SK-N-SH treated with all-trans-retinoic acid at 6 μM for 48 hours (cell line): ENCODE data around the gene CYP2S1.

Experiments
- ATAC-seq: fragments of 200-7000 bp; cut with Tn5 transposase; 3 replicates; pipeline ENCODE4 v1.9.1; 2020; ENCODE audit warnings: mild to moderate bottlenecking, moderate library complexity
- CSDC2 ChIP-seq: fragments of 250-450 bp; sonication (Bioruptor Pico); IDR thresholded peaks from 2 replicates; pipeline ENCODE4 v1.5.0; 2020; ENCODE audit warnings: mild to moderate bottlenecking, moderate library complexity
- ESRRG ChIP-seq: fragments of 250-450 bp; sonication (Bioruptor Pico); IDR thresholded peaks from 2 replicates; pipeline ENCODE4 v1.6.1; 2021; ENCODE audit warnings: mild to moderate bottlenecking
- GLIS3 ChIP-seq: fragments of 250-450 bp; sonication (Bioruptor Pico); IDR thresholded peaks from 2 replicates; pipeline ENCODE4 v1.5.0; 2020; ENCODE audit warnings: mild to moderate bottlenecking, moderate library complexity
- ISL1 ChIP-seq: fragments of 250-450 bp; sonication (Bioruptor Pico); IDR thresholded peaks from 2 replicates; pipeline ENCODE4 v2.1.2; 2022; ENCODE audit warnings: mild to moderate bottlenecking, moderate library complexity
- OSR1 ChIP-seq: fragments of 250-450 bp; sonication (Bioruptor Pico); IDR thresholded peaks from 2 replicates; pipeline ENCODE4 v1.8.0; 2022; ENCODE audit warnings: moderate library complexity, mild to moderate bottlenecking, inconsistent platforms
- POU6F1 ChIP-seq: fragments of 250-450 bp; sonication (Bioruptor Pico); IDR thresholded peaks from 2 replicates; pipeline ENCODE4 v1.8.0; 2021; ENCODE audit warnings: low read depth, mild to moderate bottlenecking, moderate library complexity, borderline replicate concordance
- PPARA ChIP-seq: fragments of 250-450 bp; sonication (Bioruptor Pico); IDR thresholded peaks from 2 replicates; pipeline ENCODE4 v1.5.0; 2020; ENCODE audit warnings: mild to moderate bottlenecking, borderline replicate concordance
- RARB ChIP-seq: fragments of 250-450 bp; sonication (Bioruptor Pico); IDR thresholded peaks from 2 replicates; pipeline ENCODE4 v1.8.0; 2021; ENCODE audit warnings: mild to moderate bottlenecking, moderate library complexity
- SNAI2 ChIP-seq: fragments of 250-450 bp; sonication (Bioruptor Pico); IDR thresholded peaks from 2 replicates; pipeline ENCODE4 v1.5.0; 2020; ENCODE audit warnings: mild to moderate bottlenecking, moderate library complexity
- TCF4 ChIP-seq: fragments of 250-450 bp; sonication (Bioruptor Pico); IDR thresholded peaks from 2 replicates; pipeline ENCODE4 v1.8.0; 2021; ENCODE audit warnings: mild to moderate bottlenecking, moderate library complexity, borderline replicate concordance
- TOX ChIP-seq: fragments of 250-450 bp; sonication (Bioruptor Pico); IDR thresholded peaks from 2 replicates; pipeline ENCODE4 v1.8.0; 2021; ENCODE audit warnings: mild to moderate bottlenecking, moderate library complexity, borderline replicate concordance
- ZFP3 ChIP-seq: fragments of 250-450 bp; sonication (Bioruptor Pico); IDR thresholded peaks from 2 replicates; pipeline ENCODE4 v1.5.0; 2020; ENCODE audit warnings: mild to moderate bottlenecking, moderate library complexity
- ZFP30 ChIP-seq: fragments of 450-650 bp; formaldehyde crosslinking; IDR thresholded peaks from 2 replicates; pipeline ENCODE4 v1.5.0; 2022; ENCODE audit warnings: mild to moderate bottlenecking, moderate library complexity
- ZNF565 ChIP-seq: fragments of 450-650 bp; formaldehyde crosslinking; conservative IDR thresholded peaks from 2 replicates; pipeline ENCODE4 v1.5.0; 2020; ENCODE audit warnings: low read depth, mild to moderate bottlenecking, moderate library complexity
- ZNF70 ChIP-seq: fragments of 450-650 bp; formaldehyde crosslinking; IDR thresholded peaks from 2 replicates; pipeline ENCODE4 v1.5.0; 2020; ENCODE audit warnings: mild to moderate bottlenecking, moderate library complexity
- ZNF8 ChIP-seq: fragments of 450-650 bp; formaldehyde crosslinking; IDR thresholded peaks from 2 replicates; pipeline ENCODE4 v1.5.0; 2020; ENCODE audit warnings: mild to moderate bottlenecking, moderate library complexity
- TF ChIP-seq, protein P1 (sequence below): fragments of 250-450 bp; sonication (Bioruptor Pico); IDR thresholded peaks from 2 replicates; pipeline ENCODE4 v1.5.1; 2021; ENCODE audit warnings: mild to moderate bottlenecking, moderate library complexity
- TF ChIP-seq, protein P2 (sequence below): fragments of 250-450 bp; sonication (Bioruptor Pico); IDR thresholded peaks from 2 replicates; pipeline ENCODE4 v1.5.1; 2020; ENCODE audit warnings: low read depth, mild to moderate bottlenecking, moderate library complexity
- TF ChIP-seq, protein P3 (sequence below): fragments of 250-450 bp; sonication (Bioruptor Pico); IDR thresholded peaks from 2 replicates; pipeline ENCODE4 v1.5.0; 2020; ENCODE audit warnings: mild to moderate bottlenecking, moderate library complexity
- TF ChIP-seq, protein P4 (sequence below): fragments of 250-450 bp; sonication (Bioruptor Pico); IDR thresholded peaks from 2 replicates; pipeline ENCODE4 v1.8.0; 2020; ENCODE audit warnings: mild to moderate bottlenecking, moderate library complexity, borderline replicate concordance

The CYP2S1 gene

GRCh38 chr19:41172297-41173164 lies 20.5 kb upstream of the CYP2S1 start:
- no peak for ATAC-seq
- TF ChIP-seq, protein P1, sequence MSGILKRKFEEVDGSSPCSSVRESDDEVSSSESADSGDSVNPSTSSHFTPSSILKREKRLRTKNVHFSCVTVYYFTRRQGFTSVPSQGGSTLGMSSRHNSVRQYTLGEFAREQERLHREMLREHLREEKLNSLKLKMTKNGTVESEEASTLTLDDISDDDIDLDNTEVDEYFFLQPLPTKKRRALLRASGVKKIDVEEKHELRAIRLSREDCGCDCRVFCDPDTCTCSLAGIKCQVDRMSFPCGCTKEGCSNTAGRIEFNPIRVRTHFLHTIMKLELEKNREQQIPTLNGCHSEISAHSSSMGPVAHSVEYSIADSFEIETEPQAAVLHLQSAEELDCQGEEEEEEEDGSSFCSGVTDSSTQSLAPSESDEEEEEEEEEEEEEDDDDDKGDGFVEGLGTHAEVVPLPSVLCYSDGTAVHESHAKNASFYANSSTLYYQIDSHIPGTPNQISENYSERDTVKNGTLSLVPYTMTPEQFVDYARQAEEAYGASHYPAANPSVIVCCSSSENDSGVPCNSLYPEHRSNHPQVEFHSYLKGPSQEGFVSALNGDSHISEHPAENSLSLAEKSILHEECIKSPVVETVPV, result no peak
- TF ChIP-seq PPARA, result no peak
- TF ChIP-seq ZFP3 (CRISPR knock-in tag), result no peak
- TF ChIP-seq POU6F1 (CRISPR knock-in tag), result no peak
- no peak for TF ChIP-seq TOX (CRISPR knock-in tag)
- TF ChIP-seq, protein P2, sequence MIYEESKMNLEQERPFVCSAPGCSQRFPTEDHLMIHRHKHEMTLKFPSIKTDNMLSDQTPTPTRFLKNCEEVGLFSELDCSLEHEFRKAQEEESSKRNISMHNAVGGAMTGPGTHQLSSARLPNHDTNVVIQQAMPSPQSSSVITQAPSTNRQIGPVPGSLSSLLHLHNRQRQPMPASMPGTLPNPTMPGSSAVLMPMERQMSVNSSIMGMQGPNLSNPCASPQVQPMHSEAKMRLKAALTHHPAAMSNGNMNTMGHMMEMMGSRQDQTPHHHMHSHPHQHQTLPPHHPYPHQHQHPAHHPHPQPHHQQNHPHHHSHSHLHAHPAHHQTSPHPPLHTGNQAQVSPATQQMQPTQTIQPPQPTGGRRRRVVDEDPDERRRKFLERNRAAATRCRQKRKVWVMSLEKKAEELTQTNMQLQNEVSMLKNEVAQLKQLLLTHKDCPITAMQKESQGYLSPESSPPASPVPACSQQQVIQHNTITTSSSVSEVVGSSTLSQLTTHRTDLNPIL (CRISPR knock-in tag), result no peak
- no peak for TF ChIP-seq ZFP30 (CRISPR knock-in tag)
- no peak for TF ChIP-seq ZNF70 (CRISPR knock-in tag)
- TF ChIP-seq RARB (CRISPR knock-in tag), result no peak
- TF ChIP-seq GLIS3 (CRISPR knock-in tag), result no peak
- TF ChIP-seq ZNF8, result no peak
- TF ChIP-seq CSDC2 (CRISPR knock-in tag), result no peak
- TF ChIP-seq ISL1 (CRISPR knock-in tag), result no peak
- no peak for TF ChIP-seq SNAI2 (CRISPR knock-in tag)
- TF ChIP-seq, protein P3, sequence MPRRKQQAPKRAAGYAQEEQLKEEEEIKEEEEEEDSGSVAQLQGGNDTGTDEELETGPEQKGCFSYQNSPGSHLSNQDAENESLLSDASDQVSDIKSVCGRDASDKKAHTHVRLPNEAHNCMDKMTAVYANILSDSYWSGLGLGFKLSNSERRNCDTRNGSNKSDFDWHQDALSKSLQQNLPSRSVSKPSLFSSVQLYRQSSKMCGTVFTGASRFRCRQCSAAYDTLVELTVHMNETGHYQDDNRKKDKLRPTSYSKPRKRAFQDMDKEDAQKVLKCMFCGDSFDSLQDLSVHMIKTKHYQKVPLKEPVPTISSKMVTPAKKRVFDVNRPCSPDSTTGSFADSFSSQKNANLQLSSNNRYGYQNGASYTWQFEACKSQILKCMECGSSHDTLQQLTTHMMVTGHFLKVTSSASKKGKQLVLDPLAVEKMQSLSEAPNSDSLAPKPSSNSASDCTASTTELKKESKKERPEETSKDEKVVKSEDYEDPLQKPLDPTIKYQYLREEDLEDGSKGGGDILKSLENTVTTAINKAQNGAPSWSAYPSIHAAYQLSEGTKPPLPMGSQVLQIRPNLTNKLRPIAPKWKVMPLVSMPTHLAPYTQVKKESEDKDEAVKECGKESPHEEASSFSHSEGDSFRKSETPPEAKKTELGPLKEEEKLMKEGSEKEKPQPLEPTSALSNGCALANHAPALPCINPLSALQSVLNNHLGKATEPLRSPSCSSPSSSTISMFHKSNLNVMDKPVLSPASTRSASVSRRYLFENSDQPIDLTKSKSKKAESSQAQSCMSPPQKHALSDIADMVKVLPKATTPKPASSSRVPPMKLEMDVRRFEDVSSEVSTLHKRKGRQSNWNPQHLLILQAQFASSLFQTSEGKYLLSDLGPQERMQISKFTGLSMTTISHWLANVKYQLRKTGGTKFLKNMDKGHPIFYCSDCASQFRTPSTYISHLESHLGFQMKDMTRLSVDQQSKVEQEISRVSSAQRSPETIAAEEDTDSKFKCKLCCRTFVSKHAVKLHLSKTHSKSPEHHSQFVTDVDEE (CRISPR knock-in tag), result no peak
- TF ChIP-seq ESRRG (CRISPR knock-in tag), result no peak
- no peak for TF ChIP-seq ZNF565
- no peak for TF ChIP-seq OSR1 (CRISPR knock-in tag)
- TF ChIP-seq, protein P4, sequence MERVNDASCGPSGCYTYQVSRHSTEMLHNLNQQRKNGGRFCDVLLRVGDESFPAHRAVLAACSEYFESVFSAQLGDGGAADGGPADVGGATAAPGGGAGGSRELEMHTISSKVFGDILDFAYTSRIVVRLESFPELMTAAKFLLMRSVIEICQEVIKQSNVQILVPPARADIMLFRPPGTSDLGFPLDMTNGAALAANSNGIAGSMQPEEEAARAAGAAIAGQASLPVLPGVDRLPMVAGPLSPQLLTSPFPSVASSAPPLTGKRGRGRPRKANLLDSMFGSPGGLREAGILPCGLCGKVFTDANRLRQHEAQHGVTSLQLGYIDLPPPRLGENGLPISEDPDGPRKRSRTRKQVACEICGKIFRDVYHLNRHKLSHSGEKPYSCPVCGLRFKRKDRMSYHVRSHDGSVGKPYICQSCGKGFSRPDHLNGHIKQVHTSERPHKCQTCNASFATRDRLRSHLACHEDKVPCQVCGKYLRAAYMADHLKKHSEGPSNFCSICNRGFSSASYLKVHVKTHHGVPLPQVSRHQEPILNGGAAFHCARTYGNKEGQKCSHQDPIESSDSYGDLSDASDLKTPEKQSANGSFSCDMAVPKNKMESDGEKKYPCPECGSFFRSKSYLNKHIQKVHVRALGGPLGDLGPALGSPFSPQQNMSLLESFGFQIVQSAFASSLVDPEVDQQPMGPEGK (CRISPR knock-in tag), result no peak
- no peak for TF ChIP-seq TCF4 (CRISPR knock-in tag)

DNA sequence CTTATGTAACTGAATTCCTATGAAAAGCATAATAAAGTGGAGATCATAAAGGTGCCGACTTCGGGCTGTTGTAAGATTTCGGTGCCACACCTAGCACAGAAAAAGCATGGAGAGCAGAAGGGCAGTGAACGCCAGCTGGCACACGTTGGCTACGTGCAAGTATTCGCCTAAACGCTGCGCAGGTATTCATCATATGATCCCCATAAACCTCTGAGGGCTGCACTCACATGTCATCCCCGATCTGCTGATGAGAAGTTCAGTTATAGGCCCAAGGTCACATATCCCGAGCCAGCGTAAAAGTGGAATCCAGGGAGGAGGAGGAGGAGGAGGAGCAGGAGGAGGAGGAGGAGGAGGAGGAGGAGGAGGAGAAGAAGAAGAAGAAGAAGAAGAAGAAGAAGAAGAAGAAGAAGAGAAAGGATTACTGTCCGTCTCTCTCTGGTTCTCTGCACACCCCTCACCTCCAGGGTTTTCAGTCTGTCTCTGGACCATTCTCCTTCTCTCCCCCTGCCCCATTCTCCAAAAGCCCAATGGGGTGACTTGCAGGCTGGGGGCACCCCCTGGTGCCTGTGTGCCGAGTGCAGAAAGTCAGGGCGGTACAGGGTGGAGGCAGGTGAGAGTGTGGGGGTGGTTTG lies 18.6 kb upstream of the CYP2S1 start:
- no peak for TF ChIP-seq SNAI2 (CRISPR knock-in tag)
- no peak for ATAC-seq
